NCI-H524 treated with DMSO at 0.1 percent for 48 hours (cell line): ENCODE data around the gene FAM117A.
A peak's percentile ranks its signal among the peaks of the same experiment; 100 is the strongest.
"Not testable (repeated sequence)": the region's sequence is repeated elsewhere in the genome, so short reads cannot be mapped to it uniquely, and the experiment has no call there.

Experiments
- DNase-seq: peaks from one replicate; lab custom pipeline; 2025; lab: John Stamatoyannopoulos, UW

The FAM117A gene

GRCh38 chr17:49677933-49678847 is 85.7 kb downstream of the FAM117A start, which contains the start of gene SPOP:
SPOP (minus strand) TSS chr17:49678097; CDS start chr17:49622810, 55,287 bp downstream.
- DNase-seq: peak; percentile 96

- DNase-seq: peak; percentile 59
Observed at GRCh38 chr17:49677134-49677932, 86.6 kb downstream of the FAM117A start.

GRCh38 chr17:49676276-49676868 is 87.6 kb downstream of the FAM117A start:
- DNase-seq: no peak

GRCh38 chr17:49674507-49674906 is 89.4 kb downstream of the FAM117A start:
- no peak for DNase-seq

- not testable (repeated sequence) for DNase-seq
Observed at GRCh38 chr17:49673679-49674078, 90.3 kb downstream of the FAM117A start.

- no peak for DNase-seq
Observed at GRCh38 chr17:49670641-49671040, 93.3 kb downstream of the FAM117A start.

GRCh38 chr17:49670002-49670401 is 93.9 kb downstream of the FAM117A start:
- DNase-seq: no peak

- DNase-seq: no peak
Observed at GRCh38 chr17:49667854-49668253, 96.1 kb downstream of the FAM117A start.

- DNase-seq: no peak
Observed at GRCh38 chr17:49664706-49665211, 99.2 kb downstream of the FAM117A start.
